Endothelial cell (in vitro differentiated cells): ENCODE measurements around the gene DAPK1. TPM values are rescaled to one million over a fixed set of nuclear protein-coding genes. Genes with fewer than 3 reads are reported as not detected.

ENCODE experiments used
- DNase-seq: peaks from one replicate; pipeline ENCODE4 v3.0.0; 2021; ENCODE audit warnings: low spot score
- H3K27ac Mint-ChIP-seq: one replicate; pipeline ENCODE4 v1.8.0; 2021; ENCODE audit warnings: mixed read lengths, inconsistent platforms; ENCODE audit not compliant: unreplicated experiment
- H3K27me3 Mint-ChIP-seq: one replicate; pipeline ENCODE4 v1.8.0; 2021; ENCODE audit warnings: mild to moderate bottlenecking, moderate library complexity, mixed read lengths, inconsistent platforms; ENCODE audit not compliant: unreplicated experiment
- H3K36me3 Mint-ChIP-seq: one replicate; pipeline ENCODE4 v1.8.0; 2021; ENCODE audit warnings: mild to moderate bottlenecking, low read depth, mixed read lengths, inconsistent platforms; ENCODE audit not compliant: unreplicated experiment
- H3K4me1 Mint-ChIP-seq: one replicate; pipeline ENCODE4 v1.8.0; 2021; ENCODE audit warnings: mild to moderate bottlenecking, mixed read lengths, inconsistent platforms; ENCODE audit not compliant: unreplicated experiment
- H3K4me3 Mint-ChIP-seq: one replicate; pipeline ENCODE4 v1.8.0; 2021; ENCODE audit warnings: mild to moderate bottlenecking, mixed read lengths, inconsistent platforms; ENCODE audit not compliant: unreplicated experiment
- H3K9me3 Mint-ChIP-seq: one replicate; pipeline ENCODE4 v1.8.0; 2021; ENCODE audit warnings: mixed read lengths, inconsistent platforms; ENCODE audit not compliant: unreplicated experiment
- total RNA-seq: library from RNA; stranded (reverse); fragmentation: NEBNext Ultra II Directional; extraction: Animal tissue kit (Norgen Biotek cat#: 25700); gene quantifications from one replicate; pipeline ENCODE4 v1.2.1, GENCODE V29; 2021; ENCODE audit not compliant: unreplicated experiment
- TF ChIP-seq, protein P1 (sequence below): fragments of 200-600 bp; sonication (generic); IDR thresholded peaks from one replicate; pipeline ENCODE4 v1.5.0; 2021; ENCODE audit warnings: antibody characterized with exemption; ENCODE audit not compliant: unreplicated experiment

Gene DAPK1
- total RNA-seq, 1 donor from 2014 or later = 36.8 TPM

DNA sequence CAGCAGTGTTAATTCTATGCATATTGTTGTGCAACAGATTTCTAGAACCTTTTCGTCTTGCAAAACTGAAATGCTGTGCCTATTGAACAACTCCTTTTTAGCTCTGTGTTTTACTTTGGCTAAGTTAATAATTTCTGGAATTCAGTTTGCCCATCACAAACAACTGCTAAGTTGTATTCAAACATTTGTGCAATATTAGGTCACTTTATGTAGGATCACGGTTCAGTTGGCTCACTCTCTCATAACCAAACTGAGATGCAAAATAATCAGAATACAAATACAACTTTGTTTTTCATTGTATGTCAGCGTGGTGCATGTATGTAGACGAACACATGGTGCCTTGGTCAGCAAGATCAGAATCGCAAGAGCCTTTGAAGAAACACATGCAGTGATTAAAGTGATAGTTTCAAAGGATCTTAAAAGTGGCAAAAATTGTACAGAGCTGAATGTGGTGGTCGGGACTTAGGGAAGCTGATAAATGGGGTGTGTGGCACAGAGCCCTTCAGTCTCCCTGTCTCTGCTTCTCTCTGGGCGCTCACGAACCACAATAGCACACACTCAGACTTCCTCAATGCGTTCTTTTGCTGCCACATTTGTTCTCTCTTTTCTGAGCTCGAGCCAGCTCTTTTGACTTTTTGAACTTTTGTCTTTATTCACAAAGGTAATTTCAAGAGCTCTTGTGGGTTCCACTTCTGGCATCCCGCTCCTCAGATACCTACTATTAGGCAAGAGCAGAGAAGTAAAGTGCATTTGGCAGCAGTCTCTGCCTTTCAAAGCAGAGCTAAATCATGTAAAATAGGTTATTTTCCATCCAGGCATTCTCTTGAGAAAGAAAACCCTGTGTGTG lies 115.8 kb downstream of the DAPK1 start:
- Mint-ChIP-seq H3K4me1 (peaks cover 18% of the 10 kb centered on the region), H3K27me3 (peaks cover 4% of the 10 kb centered on the region), H3K27ac (no peak overlapping the region), H3K4me3 (no peak overlapping the region), H3K36me3 (no peaks in the 10 kb centered on the region), H3K9me3 (no peaks in the 10 kb centered on the region)
- TF ChIP-seq, protein P1, sequence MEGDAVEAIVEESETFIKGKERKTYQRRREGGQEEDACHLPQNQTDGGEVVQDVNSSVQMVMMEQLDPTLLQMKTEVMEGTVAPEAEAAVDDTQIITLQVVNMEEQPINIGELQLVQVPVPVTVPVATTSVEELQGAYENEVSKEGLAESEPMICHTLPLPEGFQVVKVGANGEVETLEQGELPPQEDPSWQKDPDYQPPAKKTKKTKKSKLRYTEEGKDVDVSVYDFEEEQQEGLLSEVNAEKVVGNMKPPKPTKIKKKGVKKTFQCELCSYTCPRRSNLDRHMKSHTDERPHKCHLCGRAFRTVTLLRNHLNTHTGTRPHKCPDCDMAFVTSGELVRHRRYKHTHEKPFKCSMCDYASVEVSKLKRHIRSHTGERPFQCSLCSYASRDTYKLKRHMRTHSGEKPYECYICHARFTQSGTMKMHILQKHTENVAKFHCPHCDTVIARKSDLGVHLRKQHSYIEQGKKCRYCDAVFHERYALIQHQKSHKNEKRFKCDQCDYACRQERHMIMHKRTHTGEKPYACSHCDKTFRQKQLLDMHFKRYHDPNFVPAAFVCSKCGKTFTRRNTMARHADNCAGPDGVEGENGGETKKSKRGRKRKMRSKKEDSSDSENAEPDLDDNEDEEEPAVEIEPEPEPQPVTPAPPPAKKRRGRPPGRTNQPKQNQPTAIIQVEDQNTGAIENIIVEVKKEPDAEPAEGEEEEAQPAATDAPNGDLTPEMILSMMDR = no peak
- DNase-seq = no peak

DNA sequence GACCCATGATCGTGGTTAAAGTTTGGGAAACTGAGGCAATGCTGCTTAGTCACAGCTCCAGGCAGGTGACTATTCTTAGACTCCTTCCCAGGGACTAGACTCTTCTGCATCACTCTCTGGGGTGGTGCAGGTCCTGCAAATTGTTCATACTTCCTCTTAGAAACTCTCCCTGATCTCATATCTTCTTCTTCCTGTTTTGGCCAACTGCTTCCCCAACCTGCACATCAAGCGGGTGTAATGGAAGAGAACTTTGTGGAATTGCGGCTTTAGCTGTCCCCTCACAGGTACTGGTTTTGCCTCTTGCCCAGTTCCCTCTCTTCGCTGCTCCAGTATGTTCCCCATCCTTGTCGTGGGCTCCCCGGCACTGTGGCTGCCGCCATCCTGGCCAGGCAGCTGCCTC lies 116.7 kb downstream of the DAPK1 start:
- Mint-ChIP-seq H3K4me1 (peaks cover 18% of the 10 kb centered on the region), H3K4me3 (no peak overlapping the region), H3K27ac (no peak overlapping the region), H3K36me3 (no peaks in the 10 kb centered on the region), H3K9me3 (no peaks in the 10 kb centered on the region), H3K27me3 (peaks cover 4% of the 10 kb centered on the region)
- DNase-seq = no peak
- TF ChIP-seq, protein P1 = no peak

DNA sequence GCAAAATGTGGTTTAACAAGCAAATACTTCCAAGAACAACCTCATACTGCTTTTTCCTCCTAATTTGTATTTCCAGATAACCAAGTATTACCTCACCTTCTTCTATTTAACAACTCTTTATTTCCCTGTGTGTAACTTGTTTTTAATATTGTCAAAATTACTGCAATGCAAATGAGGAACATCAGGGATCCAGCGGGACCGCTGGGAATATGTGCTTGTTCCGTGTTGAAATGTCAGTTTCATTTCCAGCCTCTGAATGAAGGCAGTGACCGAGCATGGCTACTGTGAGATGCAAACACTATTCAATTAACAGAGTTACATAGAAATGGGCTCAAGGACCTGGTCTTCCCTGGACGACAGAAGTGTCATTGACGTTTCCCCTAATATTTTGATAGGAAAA lies 117.5 kb downstream of the DAPK1 start:
- Mint-ChIP-seq H3K27me3 (no peaks in the 10 kb centered on the region), H3K27ac (no peak overlapping the region), H3K4me1 (peaks cover 18% of the 10 kb centered on the region), H3K36me3 (no peaks in the 10 kb centered on the region), H3K9me3 (no peaks in the 10 kb centered on the region), H3K4me3 (no peak overlapping the region)
- TF ChIP-seq, protein P1 = no peak
- no peak for DNase-seq

DNA sequence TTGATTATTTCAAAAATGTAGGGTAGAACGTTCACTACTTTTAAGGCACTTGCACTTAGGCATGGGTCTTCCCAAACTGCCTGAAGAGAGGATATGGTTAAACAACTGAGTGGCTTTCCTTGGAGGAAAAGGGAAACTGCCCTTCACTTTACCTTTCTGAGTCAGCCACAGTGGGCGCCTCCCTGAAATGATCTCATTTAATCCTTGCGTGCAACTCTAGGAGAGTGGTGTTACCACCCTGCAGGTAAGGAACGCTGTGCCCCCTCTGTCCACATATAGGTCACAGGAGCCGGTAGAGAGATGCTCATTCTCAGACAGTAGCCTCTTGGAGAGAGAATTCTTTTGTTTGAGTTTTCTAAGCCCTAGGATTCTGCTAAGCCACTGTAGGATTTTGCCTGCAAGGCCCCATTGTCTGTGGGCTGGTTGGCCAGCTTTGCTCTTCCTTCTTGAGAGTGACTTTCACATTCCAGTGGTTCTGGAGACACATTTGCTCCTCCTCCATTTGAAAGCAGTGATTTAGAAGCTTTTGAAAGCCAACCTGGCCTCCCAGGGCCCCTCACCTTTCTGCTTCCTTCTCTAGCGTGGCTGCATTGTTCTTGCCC lies 118.0 kb downstream of the DAPK1 start:
- Mint-ChIP-seq H3K36me3 (no peaks in the 10 kb centered on the region), H3K4me3 (no peak overlapping the region), H3K4me1 (peaks cover 18% of the 10 kb centered on the region), H3K27ac (no peak overlapping the region), H3K9me3 (no peaks in the 10 kb centered on the region), H3K27me3 (peaks cover 2% of the 10 kb centered on the region)
- TF ChIP-seq, protein P1 = no peak
- DNase-seq = no peak

DNA sequence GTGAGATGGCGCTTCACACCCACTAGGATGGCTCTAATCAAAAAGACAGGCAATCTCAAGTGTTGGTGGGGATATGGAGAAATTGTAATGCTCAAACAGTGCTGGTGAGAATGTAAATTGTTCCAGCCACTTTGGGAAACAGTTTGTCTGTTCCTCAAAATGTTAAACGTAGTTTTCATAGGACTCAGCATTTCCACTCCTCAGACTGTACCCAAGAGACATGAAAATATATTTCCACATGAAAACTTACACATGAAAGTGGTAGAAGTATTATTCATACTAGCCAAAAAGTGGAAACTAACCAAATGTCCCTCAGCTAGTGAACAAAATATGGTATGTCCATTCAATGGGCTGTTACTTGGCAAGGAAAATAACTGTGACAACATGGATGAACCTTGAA lies 120.6 kb downstream of the DAPK1 start:
- Mint-ChIP-seq H3K9me3 (no peaks in the 10 kb centered on the region), H3K27me3 (peaks cover 2% of the 10 kb centered on the region), H3K27ac (no peak overlapping the region), H3K4me1 (peaks cover 20% of the 10 kb centered on the region), H3K4me3 (no peak overlapping the region), H3K36me3 (peaks cover 6% of the 10 kb centered on the region)
- no peak for DNase-seq
- TF ChIP-seq, protein P1 = no peak
